ENCODE measurements around the gene CROCC2. TPM values are rescaled to one million over a fixed set of nuclear protein-coding genes. Genes with fewer than 3 reads are reported as not detected.

CROCC2 gene
- total and polyA plus RNA-seq, 2 experiments from 2014 or later = not detected

DNA sequence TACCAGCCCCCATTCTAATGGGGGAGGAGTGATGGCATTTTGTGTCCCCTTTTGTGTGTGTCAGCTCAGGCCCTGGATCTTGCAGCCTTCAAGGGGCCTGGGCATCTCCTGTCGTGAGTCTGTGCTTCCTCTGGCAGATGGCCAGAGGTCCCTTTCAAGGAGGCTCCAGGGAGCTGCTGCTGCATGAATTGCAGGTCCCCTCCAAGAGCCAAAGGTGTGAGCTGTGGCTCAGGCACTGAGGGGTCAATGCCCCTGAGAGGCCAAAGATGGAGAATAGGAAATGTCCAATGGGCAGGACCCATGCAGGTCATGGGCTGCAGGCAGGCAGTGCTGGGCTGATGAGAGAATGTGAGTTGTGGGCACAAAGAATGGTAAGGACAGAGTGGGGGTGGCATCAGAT, 20.6 kb upstream of the CROCC2 start:
- Histone ChIP-seq H3K27ac (no peak overlapping the region), H3K27me3 (no peaks in the 10 kb centered on the region), H3K4me1 (ENCODE audit: low read depth) (no peaks in the 10 kb centered on the region), H3K4me3 (no peak overlapping the region), H3K9me3 (ENCODE audit: low read depth) (no peaks in the 10 kb centered on the region), H3K36me3 (no peaks in the 10 kb centered on the region)
- DNase-seq (ENCODE audit: low read depth in 1 of 2, low spot score in 1 of 2) = no peak
- TF ChIP-seq, protein P1, sequence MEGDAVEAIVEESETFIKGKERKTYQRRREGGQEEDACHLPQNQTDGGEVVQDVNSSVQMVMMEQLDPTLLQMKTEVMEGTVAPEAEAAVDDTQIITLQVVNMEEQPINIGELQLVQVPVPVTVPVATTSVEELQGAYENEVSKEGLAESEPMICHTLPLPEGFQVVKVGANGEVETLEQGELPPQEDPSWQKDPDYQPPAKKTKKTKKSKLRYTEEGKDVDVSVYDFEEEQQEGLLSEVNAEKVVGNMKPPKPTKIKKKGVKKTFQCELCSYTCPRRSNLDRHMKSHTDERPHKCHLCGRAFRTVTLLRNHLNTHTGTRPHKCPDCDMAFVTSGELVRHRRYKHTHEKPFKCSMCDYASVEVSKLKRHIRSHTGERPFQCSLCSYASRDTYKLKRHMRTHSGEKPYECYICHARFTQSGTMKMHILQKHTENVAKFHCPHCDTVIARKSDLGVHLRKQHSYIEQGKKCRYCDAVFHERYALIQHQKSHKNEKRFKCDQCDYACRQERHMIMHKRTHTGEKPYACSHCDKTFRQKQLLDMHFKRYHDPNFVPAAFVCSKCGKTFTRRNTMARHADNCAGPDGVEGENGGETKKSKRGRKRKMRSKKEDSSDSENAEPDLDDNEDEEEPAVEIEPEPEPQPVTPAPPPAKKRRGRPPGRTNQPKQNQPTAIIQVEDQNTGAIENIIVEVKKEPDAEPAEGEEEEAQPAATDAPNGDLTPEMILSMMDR (IDR thresholded peaks at IDR 0.05; ENCODE audit: low read depth, low read length) = no peak

DNA sequence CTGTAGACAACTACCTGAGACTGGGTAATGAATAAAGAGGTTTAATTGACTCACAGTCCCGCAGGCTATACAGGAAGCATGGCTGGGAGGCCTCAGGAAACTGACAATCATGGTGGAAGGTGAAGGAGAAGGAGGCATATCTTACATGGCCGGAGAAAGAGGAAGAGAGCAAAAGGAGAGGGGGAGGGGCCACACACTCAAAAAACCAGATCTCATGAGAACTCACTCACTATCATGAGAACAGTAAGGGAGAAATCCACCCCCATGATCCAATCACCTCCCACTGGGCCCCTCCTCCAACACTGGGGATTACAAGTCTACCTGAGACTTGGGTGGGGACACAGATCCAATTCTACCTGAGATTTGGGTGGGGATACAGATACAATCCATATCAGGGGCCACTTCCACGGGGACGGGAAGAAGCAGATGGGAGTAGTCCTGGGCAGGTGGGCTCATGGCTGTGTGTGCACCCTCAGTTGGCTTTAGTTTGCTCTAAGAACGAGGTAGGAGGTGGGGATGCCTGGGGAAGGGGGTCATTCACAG, 20.0 kb upstream of the CROCC2 start:
- Histone ChIP-seq H3K9me3 (ENCODE audit: low read depth) (no peaks in the 10 kb centered on the region), H3K27me3 (no peaks in the 10 kb centered on the region), H3K27ac (no peak overlapping the region), H3K36me3 (no peaks in the 10 kb centered on the region), H3K4me3 (no peak overlapping the region), H3K4me1 (ENCODE audit: low read depth) (no peaks in the 10 kb centered on the region)
- TF ChIP-seq, protein P1 (IDR thresholded peaks at IDR 0.05; ENCODE audit: low read depth, low read length) = no peak
- no peak for DNase-seq (ENCODE audit: low read depth in 1 of 2, low spot score in 1 of 2)

DNA sequence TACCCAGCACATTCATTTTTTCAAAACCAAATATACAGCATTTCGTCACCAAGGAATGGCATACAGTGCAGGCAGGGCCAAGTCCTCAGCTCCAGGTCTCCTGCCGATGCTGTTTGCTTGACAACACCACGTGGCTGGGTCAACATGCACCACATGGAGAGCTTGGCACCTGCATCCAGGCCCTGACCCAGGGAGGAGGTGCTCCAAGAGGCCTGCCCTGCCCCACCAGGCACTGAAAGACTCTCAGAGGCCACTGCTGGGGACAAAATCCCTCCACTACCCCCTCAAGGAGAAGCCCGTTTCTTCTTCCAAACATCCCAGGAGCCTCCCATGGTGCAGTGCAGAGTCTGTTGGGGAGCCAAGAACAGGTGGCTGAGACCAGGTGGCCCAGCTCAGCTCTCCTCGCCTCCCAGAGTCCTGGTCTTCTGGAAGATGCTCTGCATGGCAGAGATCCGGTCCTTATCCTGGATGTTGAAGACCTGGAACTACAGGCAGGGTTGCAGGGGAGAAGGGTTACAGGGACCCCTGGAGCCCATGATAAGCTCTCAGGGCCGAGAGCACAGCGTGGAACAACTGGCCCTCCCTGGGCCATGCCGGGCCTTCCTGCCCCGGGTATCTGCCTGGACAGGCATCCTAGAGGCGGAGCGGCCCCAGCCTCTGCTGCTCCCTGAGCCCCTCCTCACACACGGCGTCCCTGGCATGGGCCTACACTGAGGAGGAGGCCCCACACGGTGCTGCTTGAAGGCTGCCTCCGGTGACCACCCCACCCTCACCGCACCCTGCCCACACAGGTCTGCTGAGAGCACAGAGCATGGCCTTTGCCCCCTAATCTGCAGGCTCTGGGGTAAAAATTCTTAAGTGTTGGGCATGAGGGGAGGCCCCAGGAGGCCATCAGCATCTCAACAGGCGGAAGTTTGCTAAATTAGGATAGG, 19.2 kb upstream of the CROCC2 start:
- no peak overlapping the region for H3K4me3 ChIP-seq
- H3K27me3 ChIP-seq = no peaks in the 10 kb centered on the region
- no peak overlapping the region for H3K27ac ChIP-seq
- H3K4me1 ChIP-seq (ENCODE audit: low read depth) = no peaks in the 10 kb centered on the region
- no peaks in the 10 kb centered on the region for H3K36me3 ChIP-seq
- no peaks in the 10 kb centered on the region for H3K9me3 ChIP-seq (ENCODE audit: low read depth)
- TF ChIP-seq, protein P1 (IDR thresholded peaks at IDR 0.05; ENCODE audit: low read depth, low read length) = no peak
- no peak for DNase-seq (ENCODE audit: low read depth in 1 of 2, low spot score in 1 of 2)

DNA sequence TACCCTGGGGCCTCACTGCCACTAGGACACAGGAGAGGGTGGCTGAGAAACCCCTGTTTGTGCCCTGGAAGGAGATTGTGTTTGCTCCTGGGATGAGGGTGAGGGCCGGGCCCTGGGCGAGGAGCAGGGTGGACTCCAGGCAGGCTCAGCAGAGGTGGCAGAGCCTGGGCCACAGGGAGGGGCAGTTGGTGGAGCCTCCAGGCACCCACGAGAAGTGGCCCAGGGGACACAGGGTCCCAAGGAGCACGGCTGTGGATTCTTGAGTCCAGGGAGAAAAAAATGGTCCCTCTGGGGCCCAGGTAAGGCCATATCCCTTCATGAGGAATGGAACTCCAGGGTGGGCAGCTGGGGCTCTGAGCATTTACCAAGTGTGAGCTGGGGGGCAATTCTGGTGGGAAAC, 18.5 kb upstream of the CROCC2 start:
- Histone ChIP-seq H3K9me3 (ENCODE audit: low read depth) (no peaks in the 10 kb centered on the region), H3K27ac (no peak overlapping the region), H3K27me3 (no peaks in the 10 kb centered on the region), H3K36me3 (no peaks in the 10 kb centered on the region), H3K4me1 (ENCODE audit: low read depth) (no peaks in the 10 kb centered on the region), H3K4me3 (no peak overlapping the region)
- DNase-seq (ENCODE audit: low read depth in 1 of 2, low spot score in 1 of 2) = no peak
- TF ChIP-seq, protein P1 (IDR thresholded peaks at IDR 0.05; ENCODE audit: low read depth, low read length) = no peak

DNA sequence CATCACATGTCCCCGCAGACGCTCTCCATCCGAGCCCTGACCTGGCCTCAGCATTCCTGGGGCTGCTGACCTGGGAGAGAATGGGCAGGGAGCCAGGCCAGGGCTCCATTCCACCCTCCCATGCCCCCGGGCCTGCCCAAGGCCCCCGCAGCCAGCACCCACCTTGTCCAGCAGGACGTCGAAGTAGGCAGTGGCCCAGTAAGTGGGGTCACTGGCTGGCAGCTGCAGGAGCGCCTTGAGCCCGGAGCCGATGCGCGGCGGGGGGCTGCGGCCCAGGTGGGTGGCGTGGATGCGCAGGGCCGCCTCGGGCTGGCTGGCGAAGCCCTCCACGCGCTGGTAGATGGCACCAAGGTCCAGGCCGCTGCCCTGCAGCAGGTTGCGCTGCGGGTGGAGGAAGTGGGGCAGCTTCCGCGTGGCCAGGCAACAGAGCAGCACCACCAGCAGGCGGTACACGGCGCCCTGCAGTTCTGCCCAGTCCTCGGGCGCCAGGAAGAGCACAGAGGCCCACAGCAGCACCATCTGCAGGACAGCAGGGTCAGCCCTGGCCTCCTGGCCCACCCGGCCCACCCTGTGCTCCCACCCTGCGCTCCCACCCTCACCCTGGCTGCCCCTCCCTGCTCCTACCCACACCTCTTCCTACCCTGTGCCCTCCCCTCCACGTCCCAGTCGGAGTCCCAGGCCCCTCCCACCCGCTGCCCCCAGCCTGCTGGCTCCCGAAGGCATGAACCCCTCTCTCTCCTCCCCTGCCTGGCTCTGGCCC, 17.8 kb upstream of the CROCC2 start:
- H3K4me3 ChIP-seq = no peak overlapping the region
- no peaks in the 10 kb centered on the region for H3K9me3 ChIP-seq (ENCODE audit: low read depth)
- no peak for DNase-seq (ENCODE audit: low read depth in 1 of 2, low spot score in 1 of 2)
- no peaks in the 10 kb centered on the region for H3K27me3 ChIP-seq
- H3K4me1 ChIP-seq (ENCODE audit: low read depth) = no peaks in the 10 kb centered on the region
- H3K36me3 ChIP-seq = no peaks in the 10 kb centered on the region
- TF ChIP-seq, protein P1 (IDR thresholded peaks at IDR 0.05; ENCODE audit: low read depth, low read length) = no peak
- H3K27ac ChIP-seq = no peak overlapping the region
